GM12878 (cell line): ENCODE measurements around the gene GAS6.

Source experiments
- CHD2 ChIP-seq: IDR thresholded peaks from 2 replicates; pipeline ENCODE4 v1.6.1; 2011; ENCODE audit warnings: low read depth, low read length, improper control_type of control experiment, borderline replicate concordance
- CTCF ChIP-seq, 3 experiments: IDR thresholded peaks in 2 of 3; conservative IDR thresholded peaks in 1 of 3; 2 replicates each; pipeline ENCODE4 v1.5.1; 2011; ENCODE audit warnings: low read depth in 3 of 3, low read length in 3 of 3, mild to moderate bottlenecking in 3 of 3, control low read depth in 2 of 3, moderate library complexity in 2 of 3, inconsistent platforms in 1 of 3, mixed read lengths in 1 of 3; ENCODE audit not compliant: control insufficient read depth in 2 of 3, insufficient read depth in 1 of 3; ENCODE audit errors: extremely low read depth in 1 of 3
- EP300 ChIP-seq, 2 experiments: fragments of 150-350 bp in 1 of 2; IDR thresholded peaks; 2 replicates each; pipeline ENCODE4 v1.6.1; 2011 to 2012; ENCODE audit warnings: low read depth in 2 of 2, low read length in 2 of 2, borderline replicate concordance in 1 of 2, improper control_type of control experiment in 1 of 2, inconsistent platforms in 1 of 2; ENCODE audit not compliant: control insufficient read depth in 1 of 2
- IKZF1 ChIP-seq: fragments of 450-650 bp; conservative IDR thresholded peaks from 2 replicates; pipeline ENCODE4 v1.6.1; 2017; ENCODE audit warnings: antibody characterized with exemption, mild to moderate bottlenecking
- USF2 ChIP-seq: IDR thresholded peaks from 2 replicates; pipeline ENCODE4 v1.6.1; 2011; ENCODE audit warnings: low read depth, low read length, improper control_type of control experiment, borderline replicate concordance

- TF ChIP-seq IKZF1 (no peak), CTCF (IDR thresholded peaks at IDR 0.05 in 2 of 3, conservative IDR thresholded peaks at IDR 0.05 in 1 of 3; ENCODE audit: control insufficient read depth in 2 of 3, extremely low read depth in 1 of 3, insufficient read depth in 1 of 3, low read depth in 3 of 3, low read length in 3 of 3) (no peak), CHD2 (no peak), USF2 (no peak), EP300 (IDR thresholded peaks at IDR 0.05; ENCODE audit: borderline replicate concordance in 1 of 2, control insufficient read depth in 1 of 2, low read depth in 2 of 2, low read length in 2 of 2) (no peak)
Observed at GRCh38 chr13:113840541-113841352, 23.1 kb downstream of the GAS6 start.
